ENCODE data around the gene RCAN2. TPM values are rescaled to one million over a fixed set of nuclear protein-coding genes. Genes with fewer than 3 reads are reported as not detected.
"Not testable (repeated sequence)": the region's sequence is repeated elsewhere in the genome, so short reads cannot be mapped to it uniquely, and the experiment has no call there.

RCAN2 gene
- total RNA-seq, 2 experiments from 2014 or later: 0.37 to 0.43 TPM

- no peak for DNase-seq
- Mint-ChIP-seq H3K4me3 (no peak overlapping the region), H3K27me3 (ENCODE audit: low read depth) (no peaks in the 10 kb centered on the region), H3K36me3 (ENCODE audit: low read depth) (no peaks in the 10 kb centered on the region), H3K27ac (no peak overlapping the region), H3K4me1 (ENCODE audit: low read depth) (no peaks in the 10 kb centered on the region), H3K9me3 (no peaks in the 10 kb centered on the region)
- intact Hi-C loops (cut with micrococcal nuclease): loop anchor here (5.0 kb wide), 1 partner anchor 1937 kb away; no protein-coding TSS in a partner anchor
- CTCF ChIA-PET: interaction anchor here (1.4 kb wide), 1 partner anchor 22 kb away, joined by 3 read pairs; no protein-coding TSS in a partner anchor
These were observed 76.9 kb downstream of the RCAN2 start for GRCh38 chr6:46414398-46414797.

- intact Hi-C loops (cut with micrococcal nuclease): loop anchor here (5.0 kb wide), 1 partner anchor 1935 kb away; no protein-coding TSS in a partner anchor
- H3K9me3 Mint-ChIP-seq: no peaks in the 10 kb centered on the region
- H3K27ac Mint-ChIP-seq: no peak overlapping the region
- H3K36me3 Mint-ChIP-seq (ENCODE audit: low read depth): no peaks in the 10 kb centered on the region
- no peaks in the 10 kb centered on the region for H3K4me1 Mint-ChIP-seq (ENCODE audit: low read depth)
- H3K4me3 Mint-ChIP-seq: no peak overlapping the region
- DNase-seq: peak; percentile 5
- CTCF ChIA-PET: interaction anchor here (0.5 to 2.5 kb wide), 5 partner anchors 20 to 634 kb away, joined by 3 to 9 read pairs (median 4); no protein-coding TSS in a partner anchor
- no peaks in the 10 kb centered on the region for H3K27me3 Mint-ChIP-seq (ENCODE audit: low read depth)
These were observed 78.6 kb downstream of the RCAN2 start for GRCh38 chr6:46412662-46413061.

- intact Hi-C loops (cut with micrococcal nuclease): loop anchor here (5.0 kb wide), 1 partner anchor 1934 kb away; no protein-coding TSS in a partner anchor
- Mint-ChIP-seq H3K27ac (no peak overlapping the region), H3K9me3 (no peaks in the 10 kb centered on the region), H3K27me3 (ENCODE audit: low read depth) (no peaks in the 10 kb centered on the region), H3K4me1 (ENCODE audit: low read depth) (no peaks in the 10 kb centered on the region), H3K4me3 (no peak overlapping the region), H3K36me3 (ENCODE audit: low read depth) (no peaks in the 10 kb centered on the region)
- no peak for DNase-seq
- CTCF ChIA-PET: interaction anchor here (1.1 to 4.0 kb wide), 7 partner anchors 8 to 481 kb away, joined by 3 to 46 read pairs (median 9); no protein-coding TSS in a partner anchor
These were observed 79.6 kb downstream of the RCAN2 start for GRCh38 chr6:46411456-46412197.

GRCh38 chr6:46410334-46410953 is 80.8 kb downstream of the RCAN2 start:
- intact Hi-C loops (cut with micrococcal nuclease): loop anchor here (1.0 to 5.0 kb wide), 5 partner anchors 189 to 1933 kb away; no protein-coding TSS in a partner anchor
- H3K27me3 Mint-ChIP-seq (ENCODE audit: low read depth): no peaks in the 10 kb centered on the region
- no peak overlapping the region for H3K27ac Mint-ChIP-seq
- DNase-seq: peak; percentile 53
- CTCF ChIA-PET: interaction anchor here (0.5 to 4.0 kb wide), 16 partner anchors 9 to 480 kb away, joined by 3 to 46 read pairs (median 3); no protein-coding TSS in a partner anchor
- no peaks in the 10 kb centered on the region for H3K36me3 Mint-ChIP-seq (ENCODE audit: low read depth)
- no peak overlapping the region for H3K4me3 Mint-ChIP-seq
- H3K9me3 Mint-ChIP-seq: no peaks in the 10 kb centered on the region
- H3K4me1 Mint-ChIP-seq (ENCODE audit: low read depth): no peaks in the 10 kb centered on the region

- no peaks in the 10 kb centered on the region for H3K9me3 Mint-ChIP-seq
- H3K4me1 Mint-ChIP-seq (ENCODE audit: low read depth): no peaks in the 10 kb centered on the region
- H3K27me3 Mint-ChIP-seq (ENCODE audit: low read depth): no peaks in the 10 kb centered on the region
- no peak overlapping the region for H3K27ac Mint-ChIP-seq
- CTCF ChIA-PET: interaction anchor here (1.3 to 4.0 kb wide), 5 partner anchors 9 to 477 kb away, joined by 4 to 22 read pairs (median 6); no protein-coding TSS in a partner anchor
- intact Hi-C loops (cut with micrococcal nuclease): no loop called here
- no peaks in the 10 kb centered on the region for H3K36me3 Mint-ChIP-seq (ENCODE audit: low read depth)
- DNase-seq: no peak
- H3K4me3 Mint-ChIP-seq: no peak overlapping the region
These were observed 83.3 kb downstream of the RCAN2 start for GRCh38 chr6:46407776-46408530.

GRCh38 chr6:46407246-46407645 is 84.0 kb downstream of the RCAN2 start:
- Mint-ChIP-seq H3K4me3 (no peak overlapping the region), H3K9me3 (no peaks in the 10 kb centered on the region), H3K4me1 (ENCODE audit: low read depth) (no peaks in the 10 kb centered on the region), H3K27ac (no peak overlapping the region), H3K36me3 (ENCODE audit: low read depth) (no peaks in the 10 kb centered on the region), H3K27me3 (ENCODE audit: low read depth) (no peaks in the 10 kb centered on the region)
- CTCF ChIA-PET: interaction anchor here (1.3 to 2.6 kb wide), 4 partner anchors 10 to 476 kb away, joined by 4 to 9 read pairs (median 5); no protein-coding TSS in a partner anchor
- intact Hi-C loops (cut with micrococcal nuclease): no loop called here
- no peak for DNase-seq

- DNase-seq; H3K36me3 Mint-ChIP-seq (ENCODE audit: low read depth); H3K27me3 Mint-ChIP-seq (ENCODE audit: low read depth); H3K9me3 Mint-ChIP-seq; H3K4me1 Mint-ChIP-seq (ENCODE audit: low read depth); H3K4me3 Mint-ChIP-seq; H3K27ac Mint-ChIP-seq; intact Hi-C loops (cut with micrococcal nuclease): not testable (repeated sequence)
- CTCF ChIA-PET: interaction anchor here (2.6 kb wide), 1 partner anchor 315 kb away, joined by 9 read pairs; no protein-coding TSS in a partner anchor
These were observed 85.5 kb downstream of the RCAN2 start for GRCh38 chr6:46405620-46406180.

GRCh38 chr6:46400898-46401297 is 90.4 kb downstream of the RCAN2 start:
- intact Hi-C loops (cut with micrococcal nuclease): no loop called here
- H3K27ac Mint-ChIP-seq: no peak overlapping the region
- CTCF ChIA-PET: no interaction called here
- H3K4me1 Mint-ChIP-seq (ENCODE audit: low read depth): no peaks in the 10 kb centered on the region
- no peak overlapping the region for H3K4me3 Mint-ChIP-seq
- no peaks in the 10 kb centered on the region for H3K9me3 Mint-ChIP-seq
- peaks cover 9% of the 10 kb centered on the region for H3K27me3 Mint-ChIP-seq (ENCODE audit: low read depth)
- no peak for DNase-seq
- H3K36me3 Mint-ChIP-seq (ENCODE audit: low read depth): no peaks in the 10 kb centered on the region

GRCh38 chr6:46395530-46395929 is 95.7 kb downstream of the RCAN2 start:
- H3K27ac Mint-ChIP-seq: no peak overlapping the region
- H3K36me3 Mint-ChIP-seq (ENCODE audit: low read depth): no peaks in the 10 kb centered on the region
- CTCF ChIA-PET: no interaction called here
- no peak overlapping the region for H3K4me3 Mint-ChIP-seq
- no peaks in the 10 kb centered on the region for H3K4me1 Mint-ChIP-seq (ENCODE audit: low read depth)
- intact Hi-C loops (cut with micrococcal nuclease): no loop called here
- no peaks in the 10 kb centered on the region for H3K9me3 Mint-ChIP-seq
- H3K27me3 Mint-ChIP-seq (ENCODE audit: low read depth): peaks cover 17% of the 10 kb centered on the region
- DNase-seq: no peak

GRCh38 chr6:46393940-46394337 is 97.3 kb downstream of the RCAN2 start:
- no peaks in the 10 kb centered on the region for H3K36me3 Mint-ChIP-seq (ENCODE audit: low read depth)
- no peak overlapping the region for H3K27ac Mint-ChIP-seq
- CTCF ChIA-PET: no interaction called here
- no peak overlapping the region for H3K4me3 Mint-ChIP-seq
- intact Hi-C loops (cut with micrococcal nuclease): no loop called here
- H3K4me1 Mint-ChIP-seq (ENCODE audit: low read depth): no peaks in the 10 kb centered on the region
- DNase-seq: no peak
- H3K27me3 Mint-ChIP-seq (ENCODE audit: low read depth): peaks cover 17% of the 10 kb centered on the region
- H3K9me3 Mint-ChIP-seq: no peaks in the 10 kb centered on the region

- Mint-ChIP-seq H3K27me3 (ENCODE audit: low read depth) (peaks cover 14% of the 10 kb centered on the region), H3K4me1 (ENCODE audit: low read depth) (no peaks in the 10 kb centered on the region), H3K36me3 (ENCODE audit: low read depth) (no peaks in the 10 kb centered on the region), H3K27ac (no peak overlapping the region), H3K4me3 (no peak overlapping the region), H3K9me3 (no peaks in the 10 kb centered on the region)
- CTCF ChIA-PET: interaction anchor here (1.0 kb wide), 1 partner anchor 20 kb away, joined by 3 read pairs; no protein-coding TSS in a partner anchor
- intact Hi-C loops (cut with micrococcal nuclease): no loop called here
- DNase-seq: no peak
These were observed 97.9 kb downstream of the RCAN2 start for GRCh38 chr6:46393161-46393939.
